GM18517 (cell line): ENCODE data around the gene PKHD1.
A peak's percentile ranks its signal among the peaks of the same experiment; 100 is the strongest.
"Not testable (repeated sequence)": the region's sequence is repeated elsewhere in the genome, so short reads cannot be mapped to it uniquely, and the experiment has no call there.

Experiments
- ATAC-seq: cut with Tn5 transposase; IDR thresholded peaks from one replicate; pipeline ENCODE4 v1.9.1; 2021; ENCODE audit warnings: mild to moderate bottlenecking, moderate library complexity; ENCODE audit not compliant: unreplicated experiment

Gene PKHD1

DNA sequence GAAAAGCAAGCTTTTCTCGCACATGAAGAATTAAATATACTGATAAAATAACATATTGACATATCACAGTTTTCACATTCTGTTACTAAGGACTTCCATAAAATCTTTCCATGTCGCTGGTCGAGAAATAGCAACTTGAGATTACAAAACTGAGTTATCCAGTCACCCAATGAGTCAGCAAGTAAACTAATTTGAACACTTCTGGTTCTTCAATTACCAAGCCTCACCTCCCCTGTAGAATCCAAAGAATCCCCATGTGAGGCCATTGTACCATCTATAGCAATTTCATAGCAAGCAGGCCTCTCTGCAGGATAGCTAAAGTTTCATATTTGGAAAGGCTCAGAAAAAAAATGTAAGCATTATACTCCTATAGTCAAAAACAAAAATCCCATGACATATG is 87.3 kb downstream of the PKHD1 start:
- ATAC-seq = no peak

DNA sequence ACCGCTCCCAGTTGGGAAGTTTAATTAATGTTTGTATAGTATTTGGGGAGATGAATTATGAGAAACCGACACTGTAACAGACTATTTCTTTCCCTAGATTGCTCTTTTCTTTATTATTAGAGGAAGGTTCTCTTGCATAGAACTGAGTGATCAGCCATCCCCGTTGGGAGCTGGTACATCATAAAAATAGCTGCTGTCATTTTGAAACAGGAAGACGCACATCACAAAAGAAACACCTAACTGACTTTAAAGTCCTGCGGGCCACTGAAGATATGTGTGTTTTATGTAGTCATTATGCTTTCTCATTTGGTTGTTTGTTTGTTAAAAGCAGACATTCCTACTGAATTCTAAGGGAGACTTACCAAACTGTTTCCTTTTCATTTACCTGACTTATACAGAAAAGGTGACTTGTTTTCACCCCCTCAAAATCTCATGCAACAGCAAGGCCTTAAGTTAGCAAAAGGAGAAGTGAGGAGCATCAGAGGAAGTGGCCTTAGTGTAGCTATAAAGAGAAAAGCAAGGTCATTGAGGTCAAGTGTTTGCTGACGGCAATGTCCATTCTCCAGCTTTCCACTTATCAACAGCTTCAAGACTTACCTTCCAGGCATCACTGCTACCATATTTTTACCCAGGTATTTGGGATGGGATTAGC is 91.0 kb downstream of the PKHD1 start:
- peak; percentile 97 for ATAC-seq

DNA sequence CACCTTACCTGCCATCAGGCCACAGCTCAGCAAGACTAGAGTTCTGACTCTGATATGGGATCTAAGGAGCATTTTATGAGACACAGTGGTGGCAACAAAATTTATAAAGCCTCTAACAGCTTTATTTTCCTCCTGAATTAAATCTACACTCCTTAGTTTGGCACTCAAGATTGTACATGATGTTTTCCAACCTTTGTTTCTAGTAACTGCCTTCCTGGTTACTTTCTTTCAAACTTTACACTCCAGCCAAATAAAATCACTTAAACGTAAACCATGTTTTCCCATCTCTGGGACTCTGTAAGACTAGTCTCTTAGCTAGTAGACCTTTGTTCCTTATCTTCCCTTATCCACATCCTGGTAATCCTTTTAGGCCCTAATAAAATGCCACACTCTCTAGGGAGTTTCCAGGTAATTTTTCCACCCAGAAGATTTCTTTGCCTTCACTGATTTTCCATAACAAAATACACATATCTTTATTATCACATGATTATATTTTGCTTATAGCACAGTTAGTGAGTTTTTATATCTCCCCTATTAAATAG is 92.1 kb downstream of the PKHD1 start:
- no peak for ATAC-seq

DNA sequence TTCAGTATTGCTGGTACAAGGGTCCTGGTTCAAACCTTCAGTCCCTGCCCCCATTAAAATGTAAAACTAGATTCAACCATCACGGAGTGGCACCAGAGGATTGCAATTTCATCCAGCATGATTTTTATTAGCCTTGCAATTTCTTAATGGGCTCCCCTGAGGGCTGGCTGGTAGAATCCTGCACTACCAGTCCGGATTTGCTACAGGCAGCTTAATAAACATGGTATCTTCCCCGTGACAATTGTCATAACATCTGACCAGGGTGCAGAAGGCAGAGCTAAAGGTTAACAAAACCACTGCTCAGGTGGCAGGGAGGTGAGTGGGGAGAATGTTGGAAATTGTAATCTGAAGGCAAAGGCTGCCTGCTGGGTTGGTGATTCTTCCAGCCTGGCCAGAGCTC is 94.5 kb downstream of the PKHD1 start:
- ATAC-seq = no peak

DNA sequence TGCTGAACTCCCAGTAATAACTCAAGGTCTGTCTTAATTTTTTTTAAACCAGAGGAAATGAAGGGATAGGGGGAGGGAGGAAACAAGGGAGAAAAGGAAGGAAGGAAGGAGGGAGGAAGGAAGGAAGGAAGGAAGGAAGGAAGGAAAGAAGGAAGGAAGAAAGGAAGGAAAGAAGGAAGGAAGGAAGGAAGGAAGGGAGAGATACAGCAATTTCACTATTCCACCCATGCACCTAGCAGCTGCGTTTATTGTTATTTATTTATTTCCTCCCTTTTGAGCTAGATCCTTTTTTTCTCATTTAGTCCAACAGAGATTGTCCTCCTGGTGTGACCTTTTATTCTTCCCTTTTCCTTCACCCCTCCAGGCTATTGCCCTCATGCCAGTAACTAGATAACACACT is 97.6 kb downstream of the PKHD1 start:
- ATAC-seq = no peak

DNA sequence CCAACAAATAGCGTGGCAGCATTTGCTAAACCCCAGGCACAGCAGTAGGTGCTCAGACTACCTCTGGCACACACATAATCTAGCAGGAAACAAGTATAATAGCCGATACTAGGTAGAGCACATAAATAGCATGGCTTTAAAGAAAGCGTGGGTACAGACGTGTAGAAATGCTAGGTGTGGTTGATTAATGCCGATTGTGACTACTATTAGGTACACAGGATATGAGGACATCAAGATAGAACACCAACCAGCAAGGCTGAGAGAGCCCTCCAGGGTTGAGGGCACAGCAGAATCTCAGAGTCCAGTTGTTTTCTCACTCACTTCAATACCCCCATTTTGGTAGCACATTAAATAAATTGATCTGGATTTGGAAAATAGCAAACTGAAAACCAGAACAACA is 100.5 kb downstream of the PKHD1 start:
- ATAC-seq = no peak

DNA sequence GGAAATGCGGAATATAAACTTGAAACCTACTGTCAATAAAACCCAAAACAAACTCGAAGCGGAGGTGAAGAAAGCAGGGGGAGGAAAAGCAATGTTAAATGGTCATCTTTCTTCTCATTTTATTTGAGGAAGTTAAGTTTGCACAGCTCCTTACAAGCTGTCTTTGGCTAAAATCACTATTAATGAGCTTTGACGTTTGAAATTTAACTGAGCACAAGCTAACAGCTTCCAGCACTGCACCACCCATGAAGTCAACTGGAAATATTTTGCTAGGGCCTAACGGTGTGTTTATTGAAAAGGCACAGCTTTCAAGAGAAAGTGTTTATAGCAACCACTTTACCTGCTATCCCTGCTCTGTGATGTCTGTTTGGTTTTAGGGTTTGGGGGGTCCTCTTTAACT is 103.8 kb downstream of the PKHD1 start:
- no peak for ATAC-seq

DNA sequence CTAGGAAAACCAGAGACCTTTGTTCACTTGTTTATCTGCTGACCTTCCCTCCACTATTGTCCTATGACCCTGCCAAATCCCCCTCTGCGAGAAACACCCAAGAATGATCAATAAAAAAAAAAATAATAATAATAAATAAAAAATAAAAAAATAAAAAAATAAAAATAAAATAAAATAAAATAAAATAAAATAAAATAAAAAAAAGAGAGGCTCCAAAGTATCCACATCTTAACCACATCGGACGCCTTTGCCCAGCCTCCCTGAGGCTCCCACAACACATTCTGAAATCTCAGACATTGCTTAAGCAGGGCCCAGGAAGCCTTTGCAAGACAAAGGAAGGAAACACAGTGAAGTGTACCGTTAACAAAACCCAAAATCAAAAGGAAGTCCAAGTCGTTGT is 104.7 kb downstream of the PKHD1 start:
- not testable (repeated sequence) for ATAC-seq

DNA sequence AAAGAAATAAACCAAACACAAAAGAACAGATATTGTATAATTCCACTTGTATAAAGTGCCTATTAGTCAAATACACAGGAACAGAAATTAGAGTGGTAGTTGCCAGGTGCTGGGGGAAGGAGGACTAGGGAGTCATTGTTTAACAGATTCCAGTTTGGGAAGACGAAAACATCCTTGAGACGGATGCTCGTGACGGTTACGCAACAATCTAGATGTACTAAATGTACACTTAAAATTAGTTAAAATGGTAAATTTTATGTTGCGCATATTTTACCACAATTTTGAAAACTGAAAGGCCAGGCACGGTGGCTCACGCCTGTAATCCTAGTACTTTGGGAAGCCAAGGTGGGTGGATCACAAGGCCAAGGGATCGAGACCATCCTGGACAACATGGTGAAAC is 111.0 kb downstream of the PKHD1 start:
- ATAC-seq = no peak

DNA sequence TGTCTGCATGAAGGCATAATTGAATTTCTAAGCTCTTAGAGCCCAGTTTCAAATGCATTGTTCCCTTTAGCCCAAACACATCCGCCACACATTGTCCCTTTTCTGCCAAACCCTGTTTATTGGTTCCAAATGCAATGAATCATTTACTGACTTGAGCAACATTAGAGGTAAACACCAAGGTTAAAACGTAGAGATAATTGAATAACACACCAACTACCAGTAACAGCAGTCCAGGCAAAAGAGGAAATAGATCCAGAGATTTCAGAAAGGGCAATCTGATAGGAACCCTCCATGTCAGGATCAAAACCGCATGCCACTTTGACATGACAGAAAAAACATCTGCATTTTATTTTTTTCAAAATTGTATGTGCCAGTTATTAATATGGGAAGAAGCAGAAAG is 114.8 kb downstream of the PKHD1 start:
- ATAC-seq = no peak

DNA sequence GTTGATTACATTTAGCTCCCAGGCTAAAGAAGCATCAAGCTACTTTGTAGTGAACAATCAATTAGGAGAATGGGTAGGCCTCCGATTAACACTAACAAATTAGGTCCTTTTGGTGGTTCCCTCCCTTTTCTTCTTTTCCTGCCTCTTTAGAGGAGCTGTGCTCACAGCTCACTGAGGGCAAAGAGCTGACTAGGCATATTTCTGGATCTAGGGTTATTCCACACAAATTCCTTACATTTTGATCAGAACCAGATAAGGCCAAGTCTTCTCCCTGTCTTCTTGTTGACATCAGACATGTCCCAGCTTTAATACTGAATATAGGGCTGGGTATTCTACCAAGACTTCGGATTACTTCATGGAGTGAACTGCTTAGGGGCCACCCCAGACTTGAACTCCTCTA is 119.1 kb downstream of the PKHD1 start:
- ATAC-seq = no peak

DNA sequence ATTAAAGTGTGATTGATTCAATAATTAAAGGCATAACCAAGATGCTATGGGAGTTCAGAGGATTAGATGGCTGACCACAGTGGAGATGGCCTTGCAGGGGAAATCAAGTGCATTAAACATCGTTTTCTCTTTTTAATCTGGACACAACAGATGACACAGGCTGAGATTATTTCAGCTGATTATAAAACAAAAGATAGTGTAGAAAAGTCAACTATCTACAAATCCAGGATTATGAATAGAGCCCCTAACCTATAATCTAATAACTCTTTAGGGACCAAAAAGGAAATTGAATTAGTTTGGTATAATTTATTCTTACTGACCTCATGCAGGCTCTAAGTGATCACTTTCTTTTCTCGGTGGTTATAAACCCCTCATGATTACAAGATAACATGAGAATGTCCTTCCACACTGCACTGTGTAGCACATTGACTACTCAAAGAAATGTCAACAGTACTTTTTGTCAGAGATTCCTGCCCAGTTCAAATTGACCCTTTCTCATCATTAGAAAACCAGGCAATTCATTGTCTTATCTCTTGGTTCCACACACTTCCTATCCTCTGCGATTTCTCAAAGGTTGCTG is 122.1 kb downstream of the PKHD1 start:
- no peak for ATAC-seq

DNA sequence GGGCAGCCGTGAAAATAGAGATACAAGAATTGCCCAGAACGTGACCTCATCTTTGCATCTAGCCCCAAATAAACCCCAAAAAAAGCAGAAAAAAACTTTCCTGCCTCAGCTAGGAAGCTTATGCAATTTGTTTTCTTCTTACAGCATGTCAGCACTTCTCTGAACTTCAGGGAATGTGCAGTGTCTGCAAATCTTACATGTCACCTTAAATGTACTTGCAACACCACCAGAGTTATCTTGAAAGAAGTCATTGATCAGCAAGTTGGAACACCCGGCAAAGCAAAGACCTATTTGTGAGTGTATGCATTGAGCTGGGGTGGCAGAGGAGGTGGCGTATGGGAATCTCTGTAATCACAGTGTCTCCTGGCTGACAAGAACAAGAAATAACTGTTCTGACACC is 123.4 kb downstream of the PKHD1 start:
- no peak for ATAC-seq

DNA sequence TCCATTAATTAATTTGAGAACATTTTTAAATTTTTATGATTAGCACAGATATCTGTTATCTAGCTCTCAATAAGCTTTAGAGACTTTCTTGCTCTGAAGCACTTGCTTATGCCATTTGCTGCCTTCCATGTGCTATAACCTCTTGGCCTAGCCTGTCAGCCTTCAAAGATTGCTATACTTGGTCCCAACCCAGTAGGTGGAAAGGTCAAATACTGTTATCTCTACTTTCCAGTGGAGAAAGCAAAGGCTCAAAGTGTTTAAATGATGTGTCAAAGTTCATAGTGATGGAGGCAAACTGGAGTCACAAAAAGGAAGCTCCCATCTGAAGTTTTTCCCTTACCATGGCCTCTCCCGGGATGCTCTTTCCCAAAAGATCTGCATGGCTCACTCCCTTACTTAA is 125.1 kb downstream of the PKHD1 start:
- no peak for ATAC-seq

DNA sequence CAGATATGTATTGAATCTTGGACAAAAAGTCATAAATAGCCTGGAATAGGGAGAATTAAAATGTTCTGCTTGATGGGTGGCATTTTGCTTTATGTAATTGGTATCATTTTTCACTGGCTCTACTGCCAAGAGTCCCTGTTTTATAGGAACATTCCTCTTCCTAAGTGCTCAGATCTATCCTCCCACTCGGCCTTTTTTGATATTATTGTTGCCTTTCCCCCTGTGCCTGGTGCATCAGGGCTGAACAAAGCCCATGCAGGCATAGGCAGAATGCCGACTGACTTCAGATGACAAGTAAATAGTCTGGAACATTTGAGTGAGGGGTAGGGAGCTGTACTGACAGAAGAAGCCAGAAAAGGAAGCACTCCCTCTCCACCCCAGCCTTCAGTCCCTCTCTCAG is 127.0 kb downstream of the PKHD1 start:
- no peak for ATAC-seq

DNA sequence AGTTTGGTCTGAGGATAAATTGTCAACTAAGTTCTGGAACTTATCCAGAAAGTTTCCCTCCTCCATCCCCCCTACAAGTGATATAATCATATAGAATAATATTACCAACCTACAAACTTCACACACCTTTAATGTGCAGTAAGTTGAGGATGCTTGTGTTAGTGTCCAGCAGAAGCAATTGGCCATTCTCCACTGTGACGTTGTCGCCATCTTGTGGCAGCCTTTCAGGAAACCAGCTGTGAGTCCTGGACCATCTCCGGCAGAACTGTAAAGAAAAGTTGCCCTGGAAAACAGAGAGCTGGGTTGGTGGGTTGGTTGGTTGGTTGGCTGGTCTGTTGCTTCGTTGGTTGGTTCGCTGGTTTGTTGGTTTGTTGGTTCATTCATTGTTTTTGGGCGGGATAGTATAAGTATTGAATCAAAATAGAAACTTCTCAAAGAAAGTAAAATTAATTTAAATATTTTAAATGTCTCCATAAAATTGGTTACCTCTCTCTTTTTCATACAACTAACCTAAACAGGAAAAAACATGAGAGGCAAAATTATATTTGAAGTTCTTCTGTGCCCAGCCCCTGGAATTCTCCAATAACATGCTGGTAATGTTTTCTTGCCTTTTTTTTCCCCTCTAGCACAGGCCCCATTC is 127.5 kb downstream of the PKHD1 start:
- ATAC-seq = peak; percentile 74

DNA sequence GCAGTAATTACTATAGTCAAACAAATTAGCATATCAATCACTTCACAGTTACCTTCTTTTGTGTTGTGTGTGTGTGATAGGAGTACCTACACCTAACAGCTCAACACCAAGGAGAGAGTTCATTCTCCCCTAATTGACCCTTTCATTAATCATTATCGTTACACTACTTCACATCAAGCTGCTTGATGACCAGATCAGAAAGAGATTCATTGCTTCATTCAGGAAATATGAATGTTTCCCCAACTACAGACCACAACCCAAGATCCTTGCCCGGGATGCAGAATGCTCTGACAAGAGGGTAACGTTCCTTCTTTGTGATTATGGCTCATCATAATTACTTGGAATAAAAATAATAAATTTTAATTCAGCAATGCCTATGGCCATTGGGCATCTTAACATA is 132.7 kb downstream of the PKHD1 start:
- ATAC-seq = no peak

DNA sequence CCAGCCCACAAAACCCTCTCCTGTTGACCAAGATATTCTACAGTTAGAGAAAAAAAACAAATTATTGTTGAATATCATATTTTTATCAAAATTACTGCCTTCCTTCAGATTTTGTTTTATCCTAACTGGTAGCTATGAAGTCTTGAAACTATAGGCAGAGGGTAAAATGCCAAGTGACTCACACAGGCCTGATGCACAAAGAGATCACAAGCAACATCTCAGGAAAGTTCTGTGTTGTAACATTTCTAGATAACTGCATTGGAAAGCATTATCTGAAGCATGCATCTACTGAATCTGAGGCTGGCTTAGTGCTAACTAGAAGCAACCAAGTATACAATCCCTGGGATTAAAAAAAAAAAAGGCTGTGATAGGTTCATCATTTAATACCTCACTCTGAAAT is 134.2 kb downstream of the PKHD1 start:
- ATAC-seq = no peak

DNA sequence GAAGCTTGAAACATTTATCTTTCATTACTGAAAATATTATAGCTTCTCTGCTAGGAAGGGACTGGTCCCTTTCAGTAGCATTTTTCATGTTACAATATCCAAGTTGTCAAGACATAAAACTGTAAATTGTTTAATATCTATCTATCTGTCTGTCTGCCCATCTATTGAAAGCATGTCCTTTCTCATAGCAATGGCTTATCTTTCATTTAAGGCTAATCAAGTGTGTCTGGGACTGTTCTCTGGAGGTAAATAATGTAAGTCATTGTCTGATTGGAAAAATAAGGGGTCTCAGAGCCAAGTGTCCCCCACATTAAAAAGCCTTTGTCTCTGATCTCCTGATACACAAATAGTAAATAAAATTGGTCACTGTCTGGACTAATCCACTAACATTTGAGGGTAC is 135.5 kb downstream of the PKHD1 start:
- no peak for ATAC-seq

DNA sequence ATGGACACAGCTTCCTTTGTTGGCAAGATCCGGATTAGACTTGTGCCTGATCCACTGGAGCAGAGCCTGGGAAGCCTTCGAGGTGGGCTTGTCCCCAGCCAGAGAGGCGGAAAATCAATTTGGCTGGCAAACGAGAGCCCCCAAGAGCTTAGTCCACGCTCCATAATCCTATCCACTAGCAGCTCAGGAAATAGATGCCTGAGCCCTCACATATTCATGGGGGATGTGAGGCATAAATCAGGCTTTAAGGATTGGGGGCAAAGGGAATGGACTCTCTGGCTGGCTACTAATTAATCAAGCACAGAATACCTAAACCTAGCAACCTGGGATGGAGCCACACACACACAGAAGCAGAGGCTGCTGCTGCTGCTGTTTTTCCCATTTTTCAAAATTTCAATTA is 137.9 kb downstream of the PKHD1 start:
- ATAC-seq = no peak

DNA sequence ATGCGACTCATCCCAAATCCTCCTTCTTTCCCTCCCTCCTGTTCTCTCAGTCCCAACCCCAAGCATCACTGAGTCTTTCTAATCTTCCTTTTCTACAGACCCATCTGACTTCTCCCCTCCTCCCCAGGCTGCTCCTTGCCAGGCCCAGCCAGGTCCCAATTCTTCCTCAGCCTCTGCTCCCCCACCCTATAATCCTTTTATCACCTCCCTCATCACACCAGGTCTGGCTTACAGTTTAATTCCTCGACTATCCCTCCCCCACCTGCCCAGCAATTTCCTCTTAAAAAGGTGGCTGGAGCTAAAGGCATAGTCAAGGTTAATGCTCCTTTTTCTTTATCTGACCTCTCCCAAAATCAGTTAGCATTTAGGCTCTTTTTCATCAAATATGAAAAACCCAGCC is 147.7 kb downstream of the PKHD1 start:
- not testable (repeated sequence) for ATAC-seq

DNA sequence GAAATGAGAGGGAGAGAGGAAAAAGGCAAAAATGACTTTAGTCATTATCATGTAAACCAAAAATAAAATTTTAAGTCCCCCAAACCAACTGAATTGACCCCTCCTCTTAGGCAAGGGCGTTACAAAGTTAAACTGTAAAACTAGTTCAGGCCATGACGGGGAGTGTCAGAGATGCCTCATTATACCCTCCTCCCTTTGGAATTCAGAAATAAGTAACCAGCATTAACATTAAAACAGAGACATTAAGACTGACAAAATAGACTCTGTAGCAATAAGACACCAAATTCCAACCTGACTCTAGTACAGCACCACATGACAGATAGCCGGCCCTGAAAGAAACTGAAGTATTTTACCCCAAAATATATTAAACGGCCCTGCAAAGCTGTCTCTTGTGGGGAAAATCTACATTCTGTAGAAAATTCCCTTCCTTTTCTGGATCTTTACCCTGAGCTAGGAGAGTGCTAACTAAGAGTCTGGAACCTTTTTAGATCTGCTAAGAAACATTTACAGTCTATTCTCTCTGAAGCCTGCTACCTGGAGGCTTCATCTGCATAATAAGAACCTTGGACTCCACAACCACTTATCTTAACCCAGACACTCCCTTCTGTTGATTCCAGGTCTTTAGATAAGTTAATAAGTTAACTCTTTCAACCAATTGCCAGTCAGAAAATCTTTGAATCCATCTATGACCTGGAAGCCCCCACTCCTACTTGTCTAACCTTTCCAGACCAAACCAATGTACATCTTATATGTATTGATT is 150.7 kb downstream of the PKHD1 start:
- no peak for ATAC-seq
